GM12878 (cell line): ENCODE data around the gene KRTAP10-1. TPM values are rescaled to one million over a fixed set of nuclear protein-coding genes. Genes with fewer than 3 reads are reported as not detected.

Experiments used
- ATAC-seq: fragments of 200-7000 bp; cut with Tn5 transposase; 3 replicates; pipeline ENCODE4 v1.9.1; 2020; ENCODE audit warnings: mild to moderate bottlenecking, moderate library complexity
- BruUV-seq: library from RNA; stranded (reverse); fragments of 400-500 nt; replicated peaks from 2 replicates; lab custom pipeline; 2021; lab: Mats Ljungman, UMichigan
- CTCF ChIA-PET: fragments of 300-600 bp; sonication (Branson Sonifier 250); formaldehyde crosslinking; extraction: SDS; loops from one replicate; lab custom pipeline; 2021; ENCODE audit warnings: inconsistent platforms; lab: Yijun Ruan, JAX
- POLR2A ChIA-PET: fragments of 350-600 bp; formaldehyde crosslinking; extraction: SDS; loops from one replicate; lab custom pipeline; 2021; ENCODE audit warnings: inconsistent platforms; lab: Charles Lee
- RAD21 ChIA-PET: fragments of 300-600 bp; sonication (Branson Sonifier 250); formaldehyde crosslinking; loops from one replicate; lab custom pipeline; 2023; ENCODE audit warnings: antibody characterized with exemption; ENCODE audit not compliant: unreplicated experiment; lab: Charles Lee
- SMC1A ChIA-PET: fragments of 300-600 bp; sonication (Branson Sonifier 250); formaldehyde crosslinking; loops from one replicate; lab custom pipeline; 2023; ENCODE audit not compliant: unreplicated experiment, uncharacterized antibody; lab: Charles Lee
- DNase-seq: peaks from one replicate; pipeline ENCODE4 v3.0.0-alpha.2; 2011; ENCODE audit warnings: low read depth, low spot score
- FAIRE-seq: peaks from 3 replicates; lab custom pipeline; 2011; peaks lifted over from hg19 to GRCh38; lab: Jason Lieb, UNC
- H2AFZ ChIP-seq: 2 replicates; pipeline ENCODE4 v1.6.0; 2011; ENCODE audit warnings: low read depth, low read length, control low read depth; ENCODE audit not compliant: control insufficient read depth
- H3K27ac ChIP-seq: 2 replicates; pipeline ENCODE4 v1.5.1; 2011; ENCODE audit warnings: control low read depth; ENCODE audit not compliant: control insufficient read depth, insufficient read depth
- H3K27me3 ChIP-seq, 2 experiments: replicated peaks in 1 of 2; 2 replicates each; pipeline versions ENCODE4 v1.6.0 to v1.6.1; 2011; ENCODE audit warnings: low read length in 1 of 2; ENCODE audit not compliant: control insufficient read depth in 2 of 2, insufficient read depth in 2 of 2
- H3K36me3 ChIP-seq, 2 experiments: 2 replicates each; pipeline ENCODE4 v1.5.1; 2011; ENCODE audit warnings: low read length in 1 of 2; ENCODE audit not compliant: control insufficient read depth in 2 of 2, insufficient read depth in 2 of 2
- H3K4me1 ChIP-seq: 2 replicates; pipeline ENCODE4 v1.6.1; 2011; ENCODE audit warnings: mild to moderate bottlenecking, low read length, moderate library complexity, mixed read lengths; ENCODE audit not compliant: control insufficient read depth, insufficient read depth
- H3K4me2 ChIP-seq: 2 replicates; pipeline ENCODE4 v1.6.0; 2011; ENCODE audit warnings: control low read depth; ENCODE audit not compliant: control insufficient read depth, insufficient read depth
- H3K4me3 ChIP-seq: fragments of 200-600 bp; sonication (generic); 2 replicates; pipeline ENCODE4 v1.5.1; 2016
- H3K79me2 ChIP-seq: 2 replicates; pipeline ENCODE4 v1.6.0; 2011; ENCODE audit warnings: low read length; ENCODE audit not compliant: control insufficient read depth, insufficient read depth
- H3K9ac ChIP-seq: 2 replicates; pipeline ENCODE4 v1.8.0; 2011; ENCODE audit warnings: low read length, control low read depth, mixed read lengths; ENCODE audit not compliant: control insufficient read depth, insufficient read depth
- H3K9me3 ChIP-seq: replicated peaks from 3 replicates; pipeline ENCODE4 v1.5.1; 2011; ENCODE audit warnings: mild to moderate bottlenecking, low read length; ENCODE audit not compliant: control insufficient read depth, insufficient read depth
- H4K20me1 ChIP-seq: 2 replicates; pipeline ENCODE4 v1.6.0; 2011; ENCODE audit not compliant: control insufficient read depth, insufficient read depth
- ASH2L ChIP-seq: fragments of 300-600, 200-600 bp; sonication (generic); IDR thresholded peaks from 2 replicates; pipeline ENCODE4 v1.6.1; 2017; ENCODE audit warnings: low read depth, mild to moderate bottlenecking, borderline replicate concordance
- BMI1 ChIP-seq: fragments of 450-650 bp; IDR thresholded peaks from 2 replicates; pipeline ENCODE4 v1.6.1; 2016; ENCODE audit warnings: mild to moderate bottlenecking, moderate library complexity, borderline replicate concordance
- E2F8 ChIP-seq: fragments of 450-650 bp; IDR thresholded peaks from 2 replicates; pipeline ENCODE4 v1.6.1; 2018; ENCODE audit warnings: mild to moderate bottlenecking, low read depth, moderate library complexity; ENCODE audit not compliant: partially characterized antibody
- MTA2 ChIP-seq: fragments of 450-650 bp; IDR thresholded peaks from 2 replicates; pipeline ENCODE4 v1.6.1; 2016; ENCODE audit warnings: low read depth, mild to moderate bottlenecking, moderate library complexity
- NR2C2 ChIP-seq: IDR thresholded peaks from 2 replicates; pipeline ENCODE4 v1.6.1; 2011; ENCODE audit warnings: borderline replicate concordance, low read depth; ENCODE audit not compliant: control insufficient read depth, insufficient read length
- NRF1 ChIP-seq: conservative IDR thresholded peaks from 2 replicates; pipeline ENCODE4 v1.6.1; 2011; ENCODE audit warnings: mild to moderate bottlenecking, low read depth, low read length, improper control_type of control experiment
- POU2F2 ChIP-seq: IDR thresholded peaks from 3 replicates; pipeline ENCODE4 v1.6.1; 2011; ENCODE audit warnings: low read depth, mild to moderate bottlenecking, low read length, borderline replicate concordance
- STAT3 ChIP-seq: IDR thresholded peaks from 2 replicates; pipeline ENCODE4 v1.6.1; 2011; ENCODE audit warnings: low read depth, low read length, improper control_type of control experiment
- USF1 ChIP-seq: IDR thresholded peaks from 2 replicates; pipeline ENCODE4 v1.6.1; 2011; ENCODE audit warnings: borderline replicate concordance, low read depth, mild to moderate bottlenecking, moderate library complexity, mixed read lengths, low read length; ENCODE audit not compliant: insufficient read depth; ENCODE audit errors: extremely low read length
- ZBTB33 ChIP-seq: fragments of 450-650 bp; IDR thresholded peaks from 2 replicates; pipeline ENCODE4 v1.6.1; 2017; ENCODE audit warnings: mild to moderate bottlenecking
- ZNF217 ChIP-seq: fragments of 450-650 bp; IDR thresholded peaks from 2 replicates; pipeline ENCODE4 v1.6.1; 2017; ENCODE audit warnings: antibody characterized with exemption, mild to moderate bottlenecking
- ZZZ3 ChIP-seq: IDR thresholded peaks from 2 replicates; pipeline ENCODE4 v1.6.1; 2011; ENCODE audit warnings: low read depth; ENCODE audit not compliant: control insufficient read depth, insufficient read length
- WGBS: methylation state at CpG from one replicate; pipeline ENCODE4 v1.1.6; 2016; ENCODE audit warnings: low lambda C conversion rate; ENCODE audit not compliant: insufficient replicate concordance, insufficient coverage; ENCODE audit errors: missing lambda C conversion rate; 5-methylcytosine and 5-hydroxymethylcytosine counted together
- in situ Hi-C: fragments of 300-500 bp; cut with MboI; formaldehyde crosslinking; loops from 9 replicates; pipeline ENCODE4 v1.14.3; 2018; ENCODE audit warnings: mixed read lengths
- intact Hi-C: fragments of 100-400 bp; cut with micrococcal nuclease; formaldehyde crosslinking; loops from one replicate; pipeline ENCODE4 v1.14.2; 2022; ENCODE audit not compliant: unreplicated experiment
- polyA plus RNA-seq, 11 experiments: library from polyadenylated mRNA; depleted of rRNA in 4 of 11; unstranded in 6 of 11; stranded (reverse) in 5 of 11; fragments of >200 nt; fragmentation: Nextera tagmentation in 4 of 11; fragmentation: Illumina TruSeq in 1 of 11; extraction: Ambion mirVana in 4 of 11; extraction: Trizol in 1 of 11; gene quantifications; 1 replicate in 1 of 11; 2 replicates in 10 of 11; pipeline versions ENCODE4 v1.2.1 to v1.2.3, GENCODE V29; 2011 to 2016; ENCODE audit warnings: inconsistent platforms in 2 of 11, missing spikeins in 2 of 11, low read depth in 1 of 11
- total RNA-seq, 4 experiments: library from RNA; depleted of rRNA in 3 of 4; stranded (reverse); fragments of >200 nt in 3 of 4; fragmentation: Illumina TruSeq in 1 of 4; extraction: Trizol in 1 of 4; gene quantifications; 2 replicates each; pipeline versions ENCODE4 v1.2.1 to v1.2.3, GENCODE V29; 2013 to 2021

The KRTAP10-1 gene
- total and polyA plus RNA-seq, 10 of the 15 experiments (the other 5 are each of a cell fraction or from before 2014, with no cell fraction given) = not detected

- 71% methylated on average over 18 of the region's 18 CpGs for WGBS
- intact Hi-C loops = no loop called here
Observed at GRCh38 chr21:44567481-44568171, 27.6 kb upstream of the KRTAP10-1 start.

More at GRCh38 chr21:44567481-44568171, 27.6 kb upstream of the KRTAP10-1 start:
- H3K36me3 ChIP-seq = no peaks in the 10 kb centered on the region
- POLR2A ChIA-PET = no interaction called here
- no peaks in the 10 kb centered on the region for H3K4me1 ChIP-seq
- H3K27me3 ChIP-seq = no peaks in the 10 kb centered on the region
- no peak overlapping the region for H3K27ac ChIP-seq
- no TSS peak for BruUV-seq
- H3K4me3 ChIP-seq = no peak overlapping the region
- H3K79me2 ChIP-seq = no peaks in the 10 kb centered on the region
- SMC1A ChIA-PET = no interaction called here
- CTCF ChIA-PET = no interaction called here
- no peak for TF ChIP-seq ASH2L
- TF ChIP-seq ZBTB33 = no peak
- no peak for TF ChIP-seq E2F8
- no peak for TF ChIP-seq MTA2
- TF ChIP-seq NR2C2 = no peak
- no peak for TF ChIP-seq NRF1
- no peak for TF ChIP-seq BMI1
- no peak for TF ChIP-seq POU2F2
- TF ChIP-seq ZZZ3 = no peak
- no peak for TF ChIP-seq STAT3
- TF ChIP-seq ZNF217 = no peak
- no peak for TF ChIP-seq USF1
- no peak overlapping the region for H3K9ac ChIP-seq
- RAD21 ChIA-PET = no interaction called here
- in situ Hi-C loops = no loop called here
- H3K4me2 ChIP-seq = no peak overlapping the region
- H3K9me3 ChIP-seq = no peaks in the 10 kb centered on the region; the same call in 1 of the 3 replicates
- no peak overlapping the region for H2AFZ ChIP-seq
- no peaks in the 10 kb centered on the region for H4K20me1 ChIP-seq
- FAIRE-seq = no peak
- no peak for DNase-seq
- no peak for ATAC-seq
